HG02642 (cell line): ENCODE data around the gene MST1R.
"Not testable (repeated sequence)": the region's sequence is repeated elsewhere in the genome, so short reads cannot be mapped to it uniquely, and the experiment has no call there.

Experiments used
- ATAC-seq: cut with Tn5 transposase; IDR thresholded peaks from one replicate; pipeline ENCODE4 v1.9.1; 2021; ENCODE audit warnings: mild to moderate bottlenecking; ENCODE audit not compliant: unreplicated experiment, poor library complexity

The MST1R gene

DNA sequence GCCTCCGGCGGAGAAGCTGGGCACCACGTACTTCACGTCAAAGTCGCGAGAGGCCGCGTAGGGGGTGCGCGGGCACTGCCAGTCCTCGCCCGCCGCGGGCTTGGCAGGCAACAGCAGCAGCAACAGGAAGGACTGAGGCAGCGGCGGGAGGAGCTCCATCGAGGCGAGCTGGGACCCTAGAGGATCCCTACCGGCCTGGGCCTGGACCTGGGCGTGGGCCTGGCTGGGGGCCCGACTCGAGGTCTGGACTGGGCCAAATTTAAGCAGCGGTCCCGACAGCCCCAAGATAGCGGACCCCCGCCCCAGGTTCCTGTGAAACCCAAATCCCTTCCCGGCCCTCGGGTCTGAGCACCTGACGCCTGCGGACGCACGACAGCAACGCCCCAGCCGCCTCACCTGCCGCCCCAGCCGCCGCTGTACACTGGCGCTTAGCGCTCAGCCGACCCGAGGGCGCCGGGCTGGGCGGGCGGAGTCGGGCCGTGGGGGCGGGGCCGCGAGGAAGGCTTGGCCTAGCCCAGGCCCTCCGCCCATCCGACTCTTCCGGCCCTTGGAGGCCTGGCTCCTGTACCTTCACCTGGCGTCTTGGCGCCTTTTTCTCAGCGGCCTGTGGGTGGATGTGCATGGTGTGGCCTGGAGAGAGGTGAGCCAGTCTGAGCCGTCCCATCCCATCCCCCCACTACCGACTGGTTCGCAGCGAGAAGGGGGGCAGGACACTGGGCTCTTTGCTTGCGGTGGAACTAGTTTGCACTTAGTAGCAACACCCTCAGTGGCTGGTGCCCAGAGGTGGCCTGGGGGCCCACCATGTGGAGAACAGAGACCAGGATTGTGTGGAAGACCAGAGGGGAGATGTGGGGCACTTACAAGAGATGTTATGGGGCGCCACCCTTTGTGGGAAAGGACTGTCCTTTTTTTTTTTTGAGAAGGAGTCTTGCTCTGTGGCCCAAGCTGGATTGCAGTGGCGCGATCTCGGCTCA lies at the start of gene MST1R:
Gene MST1R, minus strand, starts transcription at position 423 of the 974 bp plus-strand sequence. Its CDS starts 264 bp downstream, at position 159.
- peak; percentile 69 for ATAC-seq

DNA sequence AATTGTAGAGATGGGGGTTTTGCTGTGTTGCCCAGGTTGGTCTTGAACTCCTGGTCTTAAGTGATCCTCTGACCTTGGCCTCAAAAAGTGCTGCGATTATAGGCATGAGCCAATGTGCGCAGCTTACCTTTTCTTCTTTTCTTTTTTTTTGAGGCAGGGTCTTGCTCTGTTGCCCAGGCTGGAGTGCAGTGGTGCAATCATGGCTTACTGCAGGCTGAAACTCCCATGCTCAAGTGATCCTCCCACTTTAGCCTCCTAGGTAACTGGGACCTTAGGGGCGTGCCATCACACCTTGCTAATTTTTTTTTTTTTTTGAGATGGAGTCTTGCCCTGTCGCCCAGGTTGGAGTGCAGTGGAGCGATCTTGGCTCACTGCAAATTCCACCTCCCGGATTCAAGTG lies 49.3 kb upstream of the MST1R start:
- no peak for ATAC-seq

DNA sequence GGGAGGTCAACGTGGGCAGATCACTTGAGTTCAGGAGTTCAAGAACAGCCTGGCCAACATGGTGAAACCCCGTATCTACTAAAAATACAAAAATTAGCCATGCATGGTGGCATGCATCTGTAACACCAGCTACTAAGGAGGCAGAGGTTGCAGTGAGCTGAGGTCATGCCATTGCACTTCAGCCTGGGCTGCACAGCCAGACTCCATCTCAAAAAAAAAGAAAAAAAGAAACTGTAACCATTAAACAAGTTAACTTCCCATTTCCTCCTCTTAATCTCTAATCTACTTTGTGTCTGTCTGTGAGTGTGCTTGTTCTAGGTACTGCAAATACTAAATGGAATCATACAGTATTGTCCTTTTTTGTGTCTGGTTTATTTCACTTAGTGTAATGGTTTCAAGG lies 39.0 kb upstream of the MST1R start:
- no peak for ATAC-seq

DNA sequence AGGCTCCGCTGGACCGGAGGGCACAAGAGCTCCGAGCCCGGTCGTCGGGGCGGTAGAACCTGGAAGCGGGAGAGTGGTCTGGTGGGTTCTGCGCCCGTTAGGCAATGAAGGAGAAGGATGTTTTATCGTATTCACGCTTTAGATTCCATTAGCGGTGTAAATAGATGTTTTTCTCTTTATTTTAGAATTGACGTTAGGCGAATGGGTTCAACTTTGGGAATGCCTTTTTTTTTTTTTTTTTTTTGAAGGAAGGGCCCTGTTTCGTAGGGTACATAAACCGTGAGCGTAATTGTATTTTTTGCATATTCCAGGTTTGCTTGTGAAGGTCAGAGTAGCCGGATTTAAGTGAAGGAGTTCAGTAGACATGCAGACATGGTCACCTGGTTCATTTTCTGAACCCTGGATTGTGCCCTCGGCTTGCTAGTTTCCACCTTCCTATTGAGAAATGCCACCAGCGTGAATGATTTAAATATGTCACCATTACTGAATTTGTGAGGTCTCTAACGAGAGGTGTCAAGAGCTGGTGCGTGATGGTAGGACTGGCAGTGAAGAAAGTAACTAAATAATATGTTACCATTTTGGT lies 37.1 kb upstream of the MST1R start:
- no peak for ATAC-seq

- ATAC-seq: peak; percentile 91
These were observed 36.4 kb upstream of the MST1R start, which contains the start of gene RBM6 for GRCh38 chr3:49939858-49940666. RBM6 (plus strand) TSS chr3:49940150; CDS start chr3:49962642, 22,492 bp downstream.

DNA sequence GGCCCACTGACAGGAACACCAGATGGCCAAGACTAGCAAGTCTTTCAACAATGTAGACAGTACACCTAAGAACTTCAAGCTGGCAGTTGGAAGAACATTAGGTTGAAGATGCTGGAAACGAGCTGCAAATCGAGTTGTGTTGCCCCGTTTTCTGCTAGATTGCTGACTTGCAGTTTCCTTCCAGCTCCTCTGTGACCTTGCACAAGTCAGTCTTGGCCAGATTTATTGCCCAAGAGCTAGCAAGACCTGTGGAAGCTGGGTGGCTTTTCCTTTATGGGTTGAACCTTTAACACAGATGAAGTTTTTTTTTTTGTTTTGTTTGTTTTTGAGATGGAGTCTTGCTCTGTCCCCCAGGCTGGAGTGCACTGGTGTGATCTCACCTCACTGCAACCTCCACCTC lies 33.4 kb upstream of the MST1R start:
- no peak for ATAC-seq

- ATAC-seq: not testable (repeated sequence)
These were observed 28.6 kb upstream of the MST1R start for GRCh38 chr3:49932281-49932680.

- ATAC-seq: no peak
These were observed 27.2 kb upstream of the MST1R start for GRCh38 chr3:49930922-49931321.

DNA sequence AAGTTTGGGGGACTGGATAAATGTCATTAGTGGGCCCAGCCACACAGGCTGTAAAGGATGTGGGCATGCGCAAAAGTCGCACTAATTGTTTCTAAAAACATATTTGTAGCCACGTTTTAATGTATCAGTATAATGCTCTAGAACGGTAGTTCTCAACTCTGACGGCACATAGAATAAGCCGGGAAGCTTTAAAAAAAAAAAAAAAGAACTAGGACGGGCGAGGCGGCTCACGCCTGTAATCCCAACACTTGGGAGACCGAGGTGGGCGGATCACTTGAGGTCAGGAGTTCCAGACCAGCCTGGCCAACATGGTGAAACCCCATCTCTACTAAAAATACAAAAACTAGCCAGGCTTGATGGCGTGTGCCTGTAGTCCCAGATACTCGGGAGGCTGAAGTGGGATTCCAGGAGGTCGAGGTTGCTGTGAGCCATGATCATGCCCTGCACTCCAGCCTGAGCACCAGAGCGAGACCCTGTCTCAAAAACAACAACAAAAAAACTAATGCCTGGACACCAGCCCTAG lies 26.6 kb upstream of the MST1R start:
- no peak for ATAC-seq

DNA sequence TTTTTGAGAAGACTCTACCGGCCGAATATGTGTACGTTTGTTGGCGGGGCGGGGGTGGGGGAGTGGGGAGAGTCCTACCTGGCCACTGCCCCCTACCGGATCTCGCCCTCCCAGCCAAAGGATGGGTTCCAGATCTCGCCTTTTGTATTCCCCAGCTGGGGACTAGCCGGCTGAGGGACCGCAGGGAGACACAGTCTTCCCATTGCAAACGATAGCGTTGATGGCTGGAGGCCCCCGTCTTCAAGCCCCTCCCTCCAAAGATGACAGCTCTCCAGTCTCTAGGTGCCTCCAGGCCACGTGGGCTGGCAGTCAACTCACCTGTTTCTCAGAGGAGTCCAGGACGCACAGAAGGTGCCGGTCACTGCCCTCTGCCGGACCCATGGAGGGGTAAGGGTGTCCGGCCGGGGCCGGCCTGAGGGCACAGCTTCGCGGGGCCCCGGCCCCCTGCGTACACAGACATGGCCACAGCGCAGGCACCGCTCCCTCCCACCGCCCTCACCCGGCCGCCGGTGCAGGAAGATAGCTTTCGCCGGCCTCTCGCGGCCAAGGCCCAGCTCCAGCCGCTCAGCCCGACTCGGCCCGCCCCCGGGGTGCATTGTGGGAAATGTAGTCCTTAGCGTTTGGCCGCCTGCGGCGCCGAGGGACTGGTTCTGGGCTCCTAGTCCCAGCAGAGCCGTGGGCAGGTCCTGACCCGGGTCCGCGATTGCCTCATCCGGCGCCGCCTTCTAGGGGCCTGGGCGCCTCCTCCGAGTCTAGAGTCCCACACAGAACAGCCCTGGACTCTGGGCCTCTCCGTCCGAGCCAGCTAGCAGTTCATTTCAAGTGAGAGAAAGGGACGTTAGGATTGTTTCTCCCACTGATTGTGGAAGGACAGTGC lies 25.9 kb upstream of the MST1R start, which contains the start of gene MON1A:
Gene MON1A, minus strand, starts transcription at position 521 of the 877 bp plus-strand sequence. CDS start 16,465 bp downstream, outside the sequence.
- ATAC-seq: peak; percentile 90

GRCh38 chr3:49928481-49929017 lies 24.9 kb upstream of the MST1R start:
- no peak for ATAC-seq

DNA sequence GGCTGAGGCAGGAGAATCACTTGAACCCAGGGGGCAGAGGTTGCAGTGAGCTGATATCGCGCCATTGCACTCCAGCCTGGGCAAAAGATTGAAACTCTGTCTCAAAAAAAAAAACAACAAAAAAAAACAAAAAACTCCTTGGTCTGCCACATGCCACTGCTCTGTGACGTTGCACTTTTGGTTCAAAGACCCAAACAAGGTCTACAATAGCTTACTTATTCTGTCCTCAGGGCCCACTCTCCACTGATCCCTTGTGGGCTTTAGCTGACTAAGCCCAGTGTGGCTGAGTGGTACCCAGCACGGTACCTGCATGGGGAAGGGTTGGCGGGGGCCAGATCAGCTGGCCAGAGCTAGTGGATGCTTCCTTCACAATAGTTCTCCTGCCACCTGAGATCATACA lies 24.1 kb upstream of the MST1R start:
- no peak for ATAC-seq

- ATAC-seq: no peak
These were observed 22.6 kb upstream of the MST1R start for GRCh38 chr3:49926117-49926728.

- no peak for ATAC-seq
These were observed 21.8 kb upstream of the MST1R start for GRCh38 chr3:49925485-49925884.

GRCh38 chr3:49924683-49925082 lies 21.0 kb upstream of the MST1R start:
- ATAC-seq: no peak

- ATAC-seq: not testable (repeated sequence)
These were observed 14.3 kb upstream of the MST1R start for GRCh38 chr3:49917806-49918590.

GRCh38 chr3:49916686-49917085 lies 13.0 kb upstream of the MST1R start:
- no peak for ATAC-seq

GRCh38 chr3:49914906-49915305 lies 11.2 kb upstream of the MST1R start:
- ATAC-seq: no peak
